Iris pigment epithelial cell (primary cell): ENCODE measurements around the gene ACTRT2.

ENCODE experiments used
- DNase-seq: peaks from one replicate; pipeline ENCODE4 v3.0.0-alpha.2; 2011; ENCODE audit warnings: low read depth

ACTRT2 gene

DNA sequence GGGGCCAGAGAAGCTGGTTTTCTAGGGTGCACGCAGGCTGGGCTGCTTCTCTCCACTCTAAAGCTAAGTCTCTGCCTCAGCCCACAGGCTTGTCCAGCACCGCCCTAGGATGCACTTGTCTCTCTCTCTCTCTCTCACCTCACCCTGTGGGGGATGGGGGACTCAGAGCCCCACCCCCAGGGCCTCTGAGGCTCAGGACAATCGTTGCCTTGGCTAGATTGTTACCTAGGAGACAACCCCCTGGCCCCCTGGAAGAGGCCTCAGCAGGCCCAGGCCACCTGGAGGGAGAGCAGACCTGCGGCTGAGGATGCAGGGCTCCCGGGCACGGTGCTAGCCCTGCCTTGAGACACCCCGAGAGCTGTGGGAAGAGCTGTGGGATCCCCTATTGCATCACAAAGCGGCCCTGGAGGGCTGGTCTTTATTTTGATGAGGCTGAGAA is at the start of gene ACTRT2:
ACTRT2 (plus strand) TSS at position 235 of the 439 bp plus-strand sequence. CDS start 220 bp downstream, outside the sequence.
- no peak for DNase-seq

- no peak for DNase-seq
Observed at GRCh38 chr1:2971609-2972008, 49.7 kb upstream of the ACTRT2 start.

- no peak for DNase-seq
Observed at GRCh38 chr1:2972011-2972878, 49.0 kb upstream of the ACTRT2 start.

DNA sequence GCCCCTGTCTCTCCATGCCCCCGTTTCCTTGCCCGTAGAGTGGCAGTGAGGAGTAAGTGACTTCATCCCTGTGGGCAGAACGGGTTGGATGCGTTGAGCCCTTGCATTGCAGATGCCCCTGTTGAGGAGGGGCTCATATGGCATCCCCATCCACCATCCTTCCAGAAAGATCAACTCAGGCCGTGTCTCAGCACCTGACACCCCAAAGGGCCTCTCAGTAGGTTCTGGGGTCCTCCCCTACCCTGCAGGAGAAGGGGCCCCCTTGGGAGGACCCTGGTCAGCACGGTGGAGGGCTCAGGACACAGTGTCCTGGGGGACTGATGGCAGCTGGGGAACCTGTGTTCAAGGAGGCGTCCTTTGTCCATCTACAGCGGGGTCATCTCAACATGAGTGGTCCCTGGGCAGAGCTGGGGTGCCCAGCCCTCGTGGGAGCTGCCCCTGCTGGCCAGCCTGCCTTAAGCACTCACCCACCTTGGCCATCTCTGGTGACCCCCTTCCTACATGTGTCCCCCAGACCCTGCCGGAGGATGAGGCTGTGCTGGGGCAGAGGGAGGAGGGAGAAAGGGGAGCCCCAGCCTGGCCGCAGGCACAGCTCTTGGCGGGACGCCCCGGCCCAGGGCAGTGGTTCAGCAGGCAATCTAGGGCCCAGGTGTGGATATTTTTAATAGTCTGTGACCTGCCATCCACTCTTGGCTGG is 48.2 kb upstream of the ACTRT2 start:
- no peak for DNase-seq

DNA sequence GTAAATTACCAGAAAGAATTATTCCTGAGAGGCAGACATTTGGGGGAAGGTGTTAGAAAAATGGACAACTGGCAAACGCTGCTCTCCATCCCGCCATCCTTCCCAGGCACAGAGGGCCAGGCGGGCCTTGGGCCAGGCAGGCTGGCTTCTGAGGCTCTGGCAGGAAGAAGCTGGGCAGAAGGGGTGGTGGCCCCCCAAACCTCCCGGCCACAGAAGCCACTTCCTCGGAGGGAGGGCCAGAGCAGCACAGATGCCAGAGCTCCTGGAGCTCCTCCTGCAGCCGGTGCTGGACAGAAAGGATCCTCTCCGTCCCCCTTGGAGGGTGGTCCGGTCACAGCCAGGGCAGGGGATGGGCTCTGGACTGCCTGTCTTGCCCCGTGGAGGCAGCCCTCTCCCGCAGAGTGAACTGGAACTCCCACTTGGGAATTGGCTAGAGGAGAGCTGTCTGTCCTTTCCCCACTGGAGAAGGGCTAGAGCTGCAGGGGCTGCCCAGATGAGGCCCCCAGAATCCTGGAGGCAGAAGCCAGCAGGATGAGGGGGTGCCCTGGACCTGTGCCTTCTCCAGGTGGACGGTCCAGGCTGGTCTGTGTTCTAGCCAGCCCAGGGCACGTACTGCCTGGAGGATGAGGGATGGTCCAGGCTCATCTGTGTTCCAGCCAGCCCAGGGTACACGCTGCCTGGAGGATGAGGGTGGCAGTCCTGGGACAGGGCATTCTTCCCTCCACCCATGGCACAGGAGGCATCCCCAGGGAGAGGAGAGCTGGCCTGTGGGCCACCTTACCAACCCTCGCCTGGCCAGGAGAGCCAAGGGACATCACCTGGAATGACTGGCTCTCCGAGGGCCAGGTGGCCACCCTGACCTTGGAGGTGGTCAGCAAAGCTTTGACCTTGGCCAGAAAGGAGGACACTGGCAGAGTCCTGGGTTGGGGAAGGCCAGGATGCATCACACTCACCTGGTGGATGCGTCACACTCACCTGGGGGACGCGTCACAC is 47.4 kb upstream of the ACTRT2 start:
- no peak for DNase-seq

- no peak for DNase-seq
Observed at GRCh38 chr1:2974701-2975301, 46.5 kb upstream of the ACTRT2 start.

DNA sequence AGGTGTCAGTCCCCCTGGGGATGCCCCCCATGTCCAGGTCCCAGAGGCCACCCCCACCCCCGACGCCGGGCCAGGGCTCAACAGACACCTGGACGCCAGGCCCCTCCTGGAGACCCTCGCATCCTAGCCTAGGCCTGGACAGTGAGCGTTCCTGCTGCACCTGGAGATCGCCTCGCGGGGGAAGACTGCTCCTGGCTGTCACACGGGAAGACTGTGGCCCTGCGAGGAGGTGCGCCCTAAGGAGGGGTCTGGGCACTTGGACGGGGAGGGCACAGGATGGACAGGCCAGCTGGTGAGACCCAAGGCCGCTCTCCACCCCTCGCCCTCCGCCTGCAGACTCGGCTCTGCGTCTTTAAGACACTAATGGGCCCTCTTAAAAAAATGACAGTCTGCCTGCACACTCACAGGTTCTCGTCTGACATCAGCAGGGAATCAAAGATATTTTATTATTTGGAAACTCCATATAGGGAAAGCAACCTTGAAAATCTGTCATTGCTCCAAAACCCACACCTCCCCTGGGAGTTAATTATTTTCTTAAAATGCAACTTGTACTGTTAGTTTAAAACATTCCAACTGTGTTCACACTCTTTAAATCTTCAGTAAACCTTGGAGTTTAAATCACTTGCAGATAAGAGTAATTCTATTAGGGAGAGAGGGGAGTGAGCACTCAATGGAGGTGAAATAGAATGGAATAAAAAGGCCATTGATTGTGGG is 45.6 kb upstream of the ACTRT2 start:
- no peak for DNase-seq

- DNase-seq, result no peak
Observed at GRCh38 chr1:2976180-2976562, 45.1 kb upstream of the ACTRT2 start.

DNA sequence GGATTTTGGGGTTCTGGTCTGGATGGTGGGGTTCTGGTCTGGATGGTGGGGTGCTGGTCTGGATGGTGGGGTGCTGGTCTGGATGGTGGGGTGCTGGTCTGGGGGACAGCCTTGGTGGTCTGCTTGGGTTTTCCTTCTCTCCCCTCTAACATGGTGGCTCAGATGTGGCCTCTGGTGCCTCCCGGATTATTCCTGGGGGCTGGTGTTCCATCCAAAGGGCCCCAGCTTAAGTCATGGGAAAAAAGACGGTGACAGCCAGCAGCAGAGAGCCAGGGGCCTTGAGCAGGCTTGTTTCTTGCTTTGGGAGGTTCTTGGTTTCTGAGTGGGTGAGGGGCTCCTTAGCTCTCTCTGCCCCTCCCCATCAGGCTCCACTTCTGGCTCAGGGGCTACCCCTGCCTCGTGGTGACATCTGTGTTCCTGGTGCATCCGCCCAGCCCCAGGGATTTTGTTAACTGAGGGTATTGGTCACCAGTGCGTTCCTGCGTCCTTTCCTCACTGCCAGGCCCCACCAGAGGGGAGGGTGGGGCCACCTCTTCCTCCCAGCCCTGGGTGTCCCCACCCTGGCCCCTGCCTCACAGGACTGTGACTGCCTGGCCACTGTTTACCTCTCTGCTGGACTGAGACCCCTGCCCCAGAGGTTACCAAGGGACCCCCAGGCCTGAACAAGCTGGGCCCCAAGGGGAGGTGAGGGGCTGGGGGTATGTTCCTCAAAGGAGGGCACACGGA is 43.2 kb upstream of the ACTRT2 start:
- DNase-seq, result no peak

GRCh38 chr1:2978691-2979190 is 42.5 kb upstream of the ACTRT2 start:
- no peak for DNase-seq

- no peak for DNase-seq
Observed at GRCh38 chr1:2979191-2980072, 41.8 kb upstream of the ACTRT2 start.

DNA sequence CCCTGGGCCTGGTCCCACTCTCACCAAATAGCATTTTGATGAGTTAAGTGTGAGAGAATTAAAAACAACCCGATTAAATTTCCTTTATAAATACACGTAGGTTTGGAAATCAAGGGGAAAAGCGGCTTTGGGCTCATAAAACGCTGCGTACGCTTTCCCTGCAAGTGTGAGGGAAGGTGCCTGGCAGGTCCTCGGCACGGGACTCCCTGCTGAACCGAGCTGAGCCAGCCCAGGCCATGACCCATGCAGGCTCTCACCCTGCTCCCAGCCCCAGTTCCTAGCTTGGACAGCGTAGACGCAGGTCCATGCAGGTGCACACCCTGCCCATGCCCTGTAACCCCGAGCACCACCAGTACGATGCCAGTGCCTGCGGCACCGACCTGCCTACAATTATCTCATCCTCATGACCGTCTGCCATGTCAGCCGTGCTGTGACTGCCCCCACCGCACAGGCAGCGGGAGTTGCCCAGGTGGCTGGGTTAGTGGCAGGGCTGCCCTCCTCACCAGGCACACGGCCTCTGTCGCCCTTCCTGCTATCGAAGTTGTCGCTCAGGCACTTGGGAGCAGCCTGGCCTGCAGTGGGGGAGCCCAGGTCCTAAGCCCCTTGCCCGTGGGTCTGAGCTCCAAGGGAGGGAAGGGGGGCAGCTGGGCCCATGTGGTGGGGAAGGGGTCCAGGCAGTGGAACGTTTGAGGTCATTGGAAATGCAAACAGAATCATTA is 41.0 kb upstream of the ACTRT2 start:
- no peak for DNase-seq

DNA sequence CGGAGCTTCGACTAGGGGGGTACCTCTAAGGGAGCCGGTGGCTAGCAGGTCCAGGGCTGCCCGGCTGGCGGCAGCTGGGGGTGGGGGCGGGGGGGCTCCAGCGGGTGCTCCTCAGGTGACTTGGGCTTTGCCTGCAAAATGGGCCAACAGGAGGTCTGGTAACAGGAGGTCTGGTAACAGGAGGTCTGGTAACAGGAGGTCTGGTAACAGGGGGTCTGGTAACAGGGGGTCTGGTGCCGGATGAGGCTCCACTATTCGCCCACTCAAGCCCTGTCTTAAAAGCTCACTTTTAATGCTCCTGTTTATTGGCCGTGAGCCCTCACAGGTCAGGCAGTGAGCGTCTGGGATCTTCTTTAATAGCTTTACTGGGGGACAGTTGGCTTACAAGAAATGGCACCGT is 40.4 kb upstream of the ACTRT2 start:
- DNase-seq, result no peak

GRCh38 chr1:2981388-2981787 is 39.9 kb upstream of the ACTRT2 start:
- DNase-seq, result no peak

DNA sequence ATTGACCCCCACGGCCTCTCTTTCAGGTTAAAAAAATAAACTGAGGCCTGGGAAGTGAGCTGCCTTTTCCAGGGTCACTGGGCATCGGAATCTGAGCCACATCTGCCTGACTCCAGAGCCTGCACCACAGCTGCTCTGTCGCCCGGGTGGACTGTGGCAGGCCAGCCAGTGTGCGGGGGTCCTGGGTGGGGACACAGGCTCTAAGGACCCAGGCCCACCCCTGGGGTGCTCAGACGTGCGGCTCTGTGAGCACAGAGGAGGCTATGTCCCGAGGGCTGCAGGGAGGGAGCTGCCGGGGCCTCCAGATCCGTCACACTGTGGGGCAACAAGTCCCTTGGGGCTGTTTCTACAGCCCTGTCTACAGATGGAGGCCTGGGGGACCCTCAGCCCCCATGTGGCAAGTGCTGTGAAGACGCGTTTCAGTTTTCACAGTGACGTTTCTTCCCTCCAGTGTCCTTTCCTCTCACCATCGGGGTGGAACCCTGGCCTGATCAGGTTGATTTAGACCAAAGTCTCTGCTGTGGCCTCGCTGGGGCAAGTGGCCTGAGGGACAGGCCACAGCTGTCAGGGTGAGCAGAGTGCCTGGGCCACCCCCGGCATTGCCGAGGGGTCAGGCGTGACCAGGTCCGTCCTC is 39.2 kb upstream of the ACTRT2 start:
- DNase-seq, result no peak

DNA sequence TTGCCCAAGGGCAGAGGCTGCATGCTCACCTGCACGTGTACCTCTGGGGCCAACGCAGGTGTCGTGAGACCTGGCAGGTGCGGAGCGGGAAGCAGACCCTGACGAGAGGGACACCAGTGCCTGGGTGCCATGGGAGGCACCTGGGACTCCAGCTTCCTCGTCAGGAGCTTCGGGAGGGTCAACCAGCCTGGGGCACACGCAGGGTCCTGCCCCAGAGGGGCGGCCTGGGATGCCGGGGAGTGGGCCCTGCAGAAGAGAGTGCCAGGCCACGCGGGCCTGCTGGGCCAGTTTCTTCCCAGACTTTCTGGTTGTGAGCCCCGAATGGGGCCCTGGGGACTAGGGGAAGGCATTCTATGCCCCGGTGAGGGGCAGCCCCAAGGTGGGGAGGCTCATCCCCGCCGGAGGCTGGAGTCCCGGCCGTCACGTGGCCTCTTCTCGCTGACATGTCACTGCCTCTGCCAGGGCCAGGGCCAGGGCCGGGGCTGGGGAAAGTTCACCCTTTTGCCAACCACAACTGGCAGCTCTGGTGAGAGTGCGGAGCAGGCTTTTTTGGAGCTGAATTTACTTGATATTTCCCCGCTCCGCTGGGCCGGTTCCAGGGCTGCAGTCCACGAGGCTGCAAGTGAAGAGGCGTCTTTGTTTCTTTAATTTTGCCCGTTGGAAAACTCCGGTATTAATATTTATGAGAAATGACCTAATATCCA is 38.5 kb upstream of the ACTRT2 start:
- DNase-seq, result no peak

DNA sequence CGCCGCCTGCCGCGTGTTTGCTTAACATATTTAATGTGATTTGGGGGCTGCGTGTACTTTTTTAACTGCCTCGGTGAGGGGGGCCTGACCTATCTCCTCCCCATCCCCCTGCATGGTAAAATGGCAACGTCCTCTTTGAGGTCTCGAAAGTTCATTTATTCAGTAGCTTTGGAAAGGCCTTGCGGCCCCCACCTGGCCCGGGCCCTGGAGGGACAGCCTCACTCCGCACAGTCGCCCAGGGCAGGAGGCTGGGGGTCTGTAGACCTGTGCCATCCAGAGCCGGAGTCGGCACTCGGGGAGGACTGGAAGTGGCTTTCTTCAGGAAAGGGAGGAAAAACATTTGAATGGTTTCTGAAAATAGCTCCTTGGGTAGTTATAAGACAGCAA is 38.0 kb upstream of the ACTRT2 start:
- DNase-seq, result no peak
